MCF 10A (cell line): ENCODE measurements around the gene TRAPPC6A. TPM values are rescaled to one million over a fixed set of nuclear protein-coding genes. Genes with fewer than 3 reads are reported as not detected.

Source experiments
- BruUV-seq: library from RNA; stranded (reverse); fragments of 400-500 nt; replicated peaks from 2 replicates; lab custom pipeline; 2021; lab: Mats Ljungman, UMichigan
- CTCF ChIA-PET: fragments of 300-600 bp; sonication (Branson Sonifier 250); formaldehyde crosslinking; extraction: SDS; loops from one replicate; lab custom pipeline; 2021; ENCODE audit warnings: antibody characterized with exemption, inconsistent platforms; lab: Yijun Ruan, JAX
- POLR2A ChIA-PET: fragments of 300-600, 350-650 bp; sonication (Branson Sonifier 250); formaldehyde crosslinking; extraction: SDS; loops from one replicate; lab custom pipeline; 2020; ENCODE audit warnings: antibody characterized with exemption, inconsistent platforms; lab: Yijun Ruan, JAX
- DNase-seq: peaks from one replicate; pipeline ENCODE4 v3.0.0-alpha.2; 2018; ENCODE audit not compliant: unreplicated experiment
- H3K27ac Mint-ChIP-seq: one replicate; pipeline ENCODE4 v1.8.0; 2022; ENCODE audit warnings: mild to moderate bottlenecking, low read depth, mixed read lengths; ENCODE audit not compliant: unreplicated experiment
- H3K27me3 Mint-ChIP-seq: one replicate; pipeline ENCODE4 v1.8.0; 2022; ENCODE audit warnings: mixed read lengths; ENCODE audit not compliant: insufficient read depth, unreplicated experiment
- H3K36me3 Mint-ChIP-seq: one replicate; pipeline ENCODE4 v1.8.0; 2022; ENCODE audit warnings: mild to moderate bottlenecking, moderate library complexity, mixed read lengths; ENCODE audit not compliant: insufficient read depth, unreplicated experiment
- H3K4me1 Mint-ChIP-seq: one replicate; pipeline ENCODE4 v1.8.0; 2022; ENCODE audit warnings: mixed read lengths; ENCODE audit not compliant: insufficient read depth, unreplicated experiment
- H3K4me3 Mint-ChIP-seq: one replicate; pipeline ENCODE4 v1.8.0; 2022; ENCODE audit warnings: mild to moderate bottlenecking, moderate library complexity, mixed read lengths; ENCODE audit not compliant: unreplicated experiment
- H3K9me3 Mint-ChIP-seq: one replicate; pipeline ENCODE4 v1.8.0; 2022; ENCODE audit warnings: mixed read lengths; ENCODE audit not compliant: unreplicated experiment
- intact Hi-C: fragments of 100-400 bp; cut with micrococcal nuclease; formaldehyde crosslinking; loops from 2 replicates; pipeline ENCODE4 v1.14.1; 2022
- total RNA-seq: library from RNA; stranded (reverse); gene quantifications from 2 replicates; pipeline ENCODE4 v1.2.3, GENCODE V29; 2022
- TF ChIP-seq, protein P1 (sequence below): fragments of 200-600 bp; IDR thresholded peaks from one replicate; pipeline ENCODE4 v1.8.0; 2022; ENCODE audit warnings: antibody characterized with exemption, mild to moderate bottlenecking; ENCODE audit not compliant: unreplicated experiment

Gene TRAPPC6A
- total RNA-seq, 1 experiment from 2014 or later: 14.4 TPM

DNA sequence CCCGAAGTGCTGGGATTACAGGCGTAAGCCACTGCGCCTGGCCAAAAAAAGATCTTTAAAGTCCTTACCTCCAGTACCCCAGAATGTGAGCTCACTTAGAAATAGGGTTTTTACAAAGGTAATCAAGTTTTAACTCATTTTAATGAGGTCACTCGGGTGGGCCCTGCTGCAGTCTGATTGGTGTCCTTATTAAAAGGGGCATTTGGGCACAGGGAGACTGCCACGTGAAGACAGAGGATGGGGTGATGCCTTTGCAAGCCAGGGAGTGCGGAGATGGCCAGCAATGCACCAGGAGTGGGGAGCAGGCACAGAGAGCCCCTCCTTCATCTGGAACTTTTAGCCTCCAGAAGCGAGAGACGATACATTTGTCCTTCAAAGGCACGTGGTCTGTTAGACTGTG, 28.9 kb downstream of the TRAPPC6A start:
- H3K9me3 Mint-ChIP-seq: no peaks in the 10 kb centered on the region
- no peak for DNase-seq
- POLR2A ChIA-PET: interaction anchor here (0.6 to 1.5 kb wide), 3 partner anchors 51 to 984 kb away, joined by 3 read pairs; partner anchors contain the start of genes PPP1R37 and ZNF226
- CTCF ChIA-PET: interaction anchor here (0.7 kb wide), 1 partner anchor 11 kb away, joined by 3 read pairs; the partner anchor contains the start of gene NKPD1
- no TSS peak for BruUV-seq
- no peak overlapping the region for H3K27ac Mint-ChIP-seq
- no peak overlapping the region for H3K4me3 Mint-ChIP-seq
- peaks cover 11% of the 10 kb centered on the region for H3K4me1 Mint-ChIP-seq
- TF ChIP-seq, protein P1, sequence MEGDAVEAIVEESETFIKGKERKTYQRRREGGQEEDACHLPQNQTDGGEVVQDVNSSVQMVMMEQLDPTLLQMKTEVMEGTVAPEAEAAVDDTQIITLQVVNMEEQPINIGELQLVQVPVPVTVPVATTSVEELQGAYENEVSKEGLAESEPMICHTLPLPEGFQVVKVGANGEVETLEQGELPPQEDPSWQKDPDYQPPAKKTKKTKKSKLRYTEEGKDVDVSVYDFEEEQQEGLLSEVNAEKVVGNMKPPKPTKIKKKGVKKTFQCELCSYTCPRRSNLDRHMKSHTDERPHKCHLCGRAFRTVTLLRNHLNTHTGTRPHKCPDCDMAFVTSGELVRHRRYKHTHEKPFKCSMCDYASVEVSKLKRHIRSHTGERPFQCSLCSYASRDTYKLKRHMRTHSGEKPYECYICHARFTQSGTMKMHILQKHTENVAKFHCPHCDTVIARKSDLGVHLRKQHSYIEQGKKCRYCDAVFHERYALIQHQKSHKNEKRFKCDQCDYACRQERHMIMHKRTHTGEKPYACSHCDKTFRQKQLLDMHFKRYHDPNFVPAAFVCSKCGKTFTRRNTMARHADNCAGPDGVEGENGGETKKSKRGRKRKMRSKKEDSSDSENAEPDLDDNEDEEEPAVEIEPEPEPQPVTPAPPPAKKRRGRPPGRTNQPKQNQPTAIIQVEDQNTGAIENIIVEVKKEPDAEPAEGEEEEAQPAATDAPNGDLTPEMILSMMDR: no peak
- H3K27me3 Mint-ChIP-seq: no peaks in the 10 kb centered on the region
- intact Hi-C loops: no loop called here
- H3K36me3 Mint-ChIP-seq: peaks cover 15% of the 10 kb centered on the region

DNA sequence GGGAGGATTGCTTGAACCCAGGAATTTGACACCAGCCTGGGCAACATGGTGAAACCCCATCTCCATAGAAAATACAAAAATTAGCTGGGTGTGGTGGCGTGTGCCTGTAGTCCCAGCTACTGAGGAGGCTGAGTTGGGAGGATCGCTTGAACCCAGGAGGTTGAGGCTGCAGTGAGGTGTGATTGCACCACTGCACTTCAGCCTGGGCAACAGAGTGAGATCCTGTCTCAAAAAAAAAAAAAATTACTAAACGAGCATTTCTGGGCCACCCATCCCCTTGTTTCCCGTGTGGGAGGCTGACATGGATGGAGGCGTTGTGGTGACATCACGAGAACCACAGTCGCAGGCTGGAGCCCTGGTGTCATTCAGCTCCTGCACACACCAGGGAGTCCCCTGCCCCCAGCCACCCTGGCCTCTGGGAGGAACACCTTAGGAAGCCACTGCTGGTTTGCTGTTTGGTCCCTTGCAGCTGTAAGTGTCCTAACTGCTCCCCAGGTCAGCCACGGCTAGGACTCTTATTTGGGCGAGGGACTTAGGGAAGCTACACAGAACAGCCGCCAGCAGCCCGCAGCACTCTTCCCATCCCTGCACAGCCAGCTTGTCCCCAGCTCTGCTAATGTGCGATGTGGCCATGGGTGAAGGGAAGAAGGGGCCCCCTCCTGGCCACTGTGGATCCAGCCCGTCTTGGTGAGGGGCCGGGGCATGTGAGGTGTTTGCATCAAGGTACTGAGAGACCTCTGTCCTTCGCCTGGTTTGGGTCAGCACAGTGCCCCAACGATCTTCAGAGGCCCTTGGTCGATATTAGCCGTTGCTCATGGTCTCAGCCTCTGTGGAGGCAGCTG, 30.0 kb downstream of the TRAPPC6A start:
- intact Hi-C loops: no loop called here
- POLR2A ChIA-PET: interaction anchor here (0.6 to 0.7 kb wide), 2 partner anchors 56 to 983 kb away, joined by 3 read pairs; partner anchors contain the start of gene ZNF226

DNA sequence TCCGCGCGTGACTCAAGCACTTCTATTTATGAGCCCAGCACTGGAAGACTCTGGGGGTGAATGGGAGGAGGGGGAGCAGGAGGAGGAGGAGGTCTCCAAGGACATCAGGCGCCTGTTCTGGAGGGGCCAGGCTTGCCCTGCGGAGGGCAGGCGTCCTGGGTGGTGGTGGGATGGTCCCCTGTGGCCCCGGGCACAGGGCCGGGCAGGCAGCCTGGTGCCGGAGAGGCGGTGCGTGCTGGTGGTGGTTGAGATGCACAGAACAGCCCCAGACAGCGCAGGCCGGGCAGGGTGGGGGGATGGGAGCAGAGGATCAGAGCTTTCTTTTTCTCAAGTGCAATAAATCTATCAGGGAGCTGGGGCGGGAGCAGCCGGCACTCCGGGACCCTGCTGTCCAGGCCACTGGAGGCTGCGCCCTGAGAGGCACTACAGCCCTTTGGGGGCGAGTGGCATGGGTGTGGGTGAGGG, 31.3 kb downstream of the TRAPPC6A start:
- Mint-ChIP-seq H3K4me3 (no peak overlapping the region), H3K27me3 (no peaks in the 10 kb centered on the region), H3K27ac (no peak overlapping the region), H3K9me3 (no peaks in the 10 kb centered on the region), H3K36me3 (peaks cover 22% of the 10 kb centered on the region), H3K4me1 (peaks cover 5% of the 10 kb centered on the region)
- POLR2A ChIA-PET: interaction anchor here (0.6 kb wide), 1 partner anchor 111 kb away, joined by 3 read pairs; no protein-coding TSS in a partner anchor
- no TSS peak for BruUV-seq
- CTCF ChIA-PET: interaction anchor here (0.9 kb wide), 1 partner anchor 21 kb away, joined by 3 read pairs; no protein-coding TSS in a partner anchor
- no peak for DNase-seq
- TF ChIP-seq, protein P1: no peak
- intact Hi-C loops: no loop called here

More for the DNA sequence above, 30.0 kb downstream of the TRAPPC6A start:
- no peak overlapping the region for H3K4me3 Mint-ChIP-seq
- peaks cover 19% of the 10 kb centered on the region for H3K36me3 Mint-ChIP-seq
- no peak overlapping the region for H3K27ac Mint-ChIP-seq
- H3K9me3 Mint-ChIP-seq: no peaks in the 10 kb centered on the region
- no TSS peak for BruUV-seq
- DNase-seq: no peak
- H3K4me1 Mint-ChIP-seq: peaks cover 5% of the 10 kb centered on the region
- TF ChIP-seq, protein P1: no peak
- no peaks in the 10 kb centered on the region for H3K27me3 Mint-ChIP-seq
- CTCF ChIA-PET: interaction anchor here (0.6 kb wide), 1 partner anchor 337 kb away, joined by 3 read pairs; no protein-coding TSS in a partner anchor

DNA sequence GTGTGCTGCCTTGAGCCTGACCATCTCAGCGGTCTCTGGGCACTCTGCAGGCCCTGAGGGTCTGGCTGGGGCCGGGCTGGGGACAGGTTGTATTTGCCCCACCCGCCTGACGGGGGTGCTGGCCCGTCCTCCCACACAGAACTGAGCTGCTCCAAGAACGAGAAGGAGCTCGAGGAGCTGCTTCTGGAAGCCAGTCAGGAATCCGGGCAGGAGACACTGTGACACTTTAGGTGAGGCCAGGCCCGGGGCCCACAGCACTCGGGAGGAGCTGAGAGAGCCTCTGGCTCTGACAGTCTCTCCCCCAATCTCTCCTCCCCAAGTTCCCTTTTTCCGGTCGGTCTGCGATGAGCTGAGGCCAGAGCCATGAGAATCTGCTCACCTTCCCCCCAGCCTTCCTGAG, 31.8 kb downstream of the TRAPPC6A start:
- Mint-ChIP-seq H3K4me3 (no peak overlapping the region), H3K9me3 (no peaks in the 10 kb centered on the region), H3K4me1 (peaks cover 1% of the 10 kb centered on the region), H3K27ac (no peak overlapping the region), H3K27me3 (no peaks in the 10 kb centered on the region), H3K36me3 (peaks cover 22% of the 10 kb centered on the region)
- CTCF ChIA-PET: interaction anchor here (0.9 kb wide), 1 partner anchor 21 kb away, joined by 3 read pairs; no protein-coding TSS in a partner anchor
- DNase-seq: no peak
- POLR2A ChIA-PET: interaction anchor here (0.6 kb wide), 2 partner anchors 25 to 111 kb away, joined by 3 read pairs; no protein-coding TSS in a partner anchor
- no TSS peak for BruUV-seq
- TF ChIP-seq, protein P1: no peak
- intact Hi-C loops: no loop called here
